H9 (cell line): ENCODE measurements around the gene ITGB3. TPM values are rescaled to one million over a fixed set of nuclear protein-coding genes. Genes with fewer than 3 reads are reported as not detected.

Source experiments
- DNase-seq: peaks from one replicate; pipeline ENCODE4 v3.0.0-alpha.2; 2017
- H2AFZ ChIP-seq: one replicate; pipeline ENCODE4 v1.6.1; 2013; ENCODE audit warnings: mild to moderate bottlenecking, low read length, control low read depth, moderate library complexity
- H2AK5ac ChIP-seq: 2 replicates; pipeline ENCODE4 v1.6.1; 2013; ENCODE audit warnings: low read length, control low read depth, mixed read lengths; ENCODE audit not compliant: insufficient read length
- H2BK120ac ChIP-seq: one replicate; pipeline ENCODE4 v1.6.1; 2013; ENCODE audit warnings: low read depth, mild to moderate bottlenecking, low read length, control low read depth, inconsistent platforms; ENCODE audit not compliant: poor library complexity, severe bottlenecking
- H2BK12ac ChIP-seq: 2 replicates; pipeline ENCODE4 v1.6.1; 2013; ENCODE audit warnings: low read length, control low read depth, mixed read lengths, low read depth; ENCODE audit not compliant: insufficient read length
- H2BK15ac ChIP-seq: 2 replicates; pipeline ENCODE4 v1.6.1; 2013; ENCODE audit warnings: low read depth, low read length, control low read depth
- H2BK20ac ChIP-seq: one replicate; pipeline ENCODE4 v1.6.1; 2013; ENCODE audit warnings: low read depth, mild to moderate bottlenecking, low read length, control low read depth, inconsistent platforms; ENCODE audit not compliant: poor library complexity, severe bottlenecking
- H2BK5ac ChIP-seq: 2 replicates; pipeline ENCODE4 v1.6.1; 2013; ENCODE audit warnings: low read length, control low read depth, mixed read lengths; ENCODE audit not compliant: insufficient read length
- H3K14ac ChIP-seq: 2 replicates; pipeline ENCODE4 v1.6.1; 2013; ENCODE audit warnings: low read length, control low read depth; ENCODE audit not compliant: insufficient read depth
- H3K18ac ChIP-seq: 2 replicates; pipeline ENCODE4 v1.6.1; 2013; ENCODE audit warnings: low read depth, mild to moderate bottlenecking, mixed read lengths, low read length, control low read depth; ENCODE audit not compliant: insufficient read length
- H3K23ac ChIP-seq: 2 replicates; pipeline ENCODE4 v1.6.1; 2013; ENCODE audit warnings: low read length, control low read depth, mixed read lengths, low read depth; ENCODE audit not compliant: insufficient read length
- H3K23me2 ChIP-seq: 2 replicates; pipeline ENCODE4 v1.6.1; 2013; ENCODE audit warnings: low read depth, mild to moderate bottlenecking, mixed read lengths, low read length, control low read depth; ENCODE audit not compliant: insufficient read length, poor library complexity, severe bottlenecking
- H3K27ac ChIP-seq: 2 replicates; pipeline ENCODE4 v1.5.1; 2013; ENCODE audit warnings: low read length, control low read depth, mixed read lengths, low read depth; ENCODE audit not compliant: insufficient read length
- H3K27me3 ChIP-seq: 2 replicates; pipeline ENCODE4 v1.6.1; 2013; ENCODE audit warnings: low read length, control low read depth, inconsistent platforms; ENCODE audit not compliant: insufficient read depth
- H3K4ac ChIP-seq: 2 replicates; pipeline ENCODE4 v1.6.1; 2013; ENCODE audit warnings: low read depth, mild to moderate bottlenecking, control low read depth, inconsistent platforms, low read length, moderate library complexity
- H3K4me1 ChIP-seq: 2 replicates; pipeline ENCODE4 v1.6.1; 2013; ENCODE audit warnings: low read length, control low read depth, inconsistent platforms; ENCODE audit not compliant: insufficient read depth
- H3K4me2 ChIP-seq: 2 replicates; pipeline ENCODE4 v1.6.1; 2013; ENCODE audit warnings: low read length, control low read depth, mixed read lengths; ENCODE audit not compliant: insufficient read length, insufficient read depth
- H3K56ac ChIP-seq: 2 replicates; pipeline ENCODE4 v1.6.1; 2013; ENCODE audit warnings: low read depth, mild to moderate bottlenecking, mixed read lengths, low read length, control low read depth; ENCODE audit not compliant: insufficient read length
- H3K79me1 ChIP-seq: 2 replicates; pipeline ENCODE4 v1.6.1; 2013; ENCODE audit warnings: low read depth, mild to moderate bottlenecking, moderate library complexity, low read length, control low read depth, inconsistent platforms; ENCODE audit not compliant: insufficient read depth, poor library complexity, severe bottlenecking
- H3K79me2 ChIP-seq: 2 replicates; pipeline ENCODE4 v1.6.1; 2013; ENCODE audit warnings: low read length, control low read depth, inconsistent platforms; ENCODE audit not compliant: insufficient read depth
- H3K9ac ChIP-seq: 2 replicates; pipeline ENCODE4 v1.6.1; 2013; ENCODE audit warnings: low read length, control low read depth, mixed read lengths; ENCODE audit not compliant: insufficient read length; ENCODE audit errors: extremely low read depth
- H3K9me3 ChIP-seq: one replicate; pipeline ENCODE4 v1.6.1; 2013; ENCODE audit warnings: low read depth, low read length, inconsistent platforms; ENCODE audit not compliant: control insufficient read depth
- H3T11ph ChIP-seq: one replicate; pipeline ENCODE4 v1.6.1; 2013; ENCODE audit warnings: mild to moderate bottlenecking, low read length, control low read depth, inconsistent platforms
- H4K20me1 ChIP-seq: one replicate; pipeline ENCODE4 v1.6.1; 2013; ENCODE audit not compliant: control insufficient read depth, insufficient read length, insufficient read depth
- H4K5ac ChIP-seq: 2 replicates; pipeline ENCODE4 v1.6.1; 2013; ENCODE audit warnings: low read depth, mild to moderate bottlenecking, mixed read lengths, low read length, control low read depth; ENCODE audit not compliant: insufficient read length
- H4K8ac ChIP-seq: replicated peaks from 2 replicates; pipeline ENCODE4 v1.6.1; 2013; ENCODE audit warnings: low read length, control low read depth, mixed read lengths, low read depth; ENCODE audit not compliant: insufficient read length
- H4K91ac ChIP-seq: 2 replicates; pipeline ENCODE4 v1.6.1; 2013; ENCODE audit warnings: low read depth, mild to moderate bottlenecking, moderate library complexity, mixed read lengths, low read length, control low read depth; ENCODE audit not compliant: insufficient read length
- H3K27ac Mint-ChIP-seq, 3 experiments: 2 replicates in 2 of 3; 3 replicates in 1 of 3; pipeline ENCODE4 v1.8.0; 2020 to 2021; ENCODE audit warnings: mixed read lengths in 3 of 3, mild to moderate bottlenecking in 1 of 3, moderate library complexity in 1 of 3
- H3K27me3 Mint-ChIP-seq: 2 replicates; pipeline ENCODE4 v1.8.0; 2021; ENCODE audit warnings: low read depth, mild to moderate bottlenecking, moderate library complexity, mixed read lengths
- H3K36me3 Mint-ChIP-seq, 3 experiments: 2 replicates in 2 of 3; 3 replicates in 1 of 3; pipeline ENCODE4 v1.8.0; 2020 to 2021; ENCODE audit warnings: low read depth in 3 of 3, mixed read lengths in 3 of 3; ENCODE audit not compliant: insufficient read depth in 1 of 3
- H3K4me1 Mint-ChIP-seq, 2 experiments: 2 replicates each; pipeline ENCODE4 v1.8.0; 2020; ENCODE audit warnings: mixed read lengths in 2 of 2
- H3K4me3 Mint-ChIP-seq, 2 experiments: 2 replicates in 1 of 2; 3 replicates in 1 of 2; pipeline ENCODE4 v1.8.0; 2020 to 2021; ENCODE audit warnings: mild to moderate bottlenecking in 2 of 2, mixed read lengths in 2 of 2, moderate library complexity in 1 of 2
- H3K9me3 Mint-ChIP-seq, 2 experiments: 2 replicates in 1 of 2; 3 replicates in 1 of 2; pipeline ENCODE4 v1.8.0; 2020; ENCODE audit warnings: mild to moderate bottlenecking in 2 of 2, mixed read lengths in 2 of 2, moderate library complexity in 1 of 2
- CTCF ChIP-seq: fragments of 200-600 bp; sonication (generic); conservative IDR thresholded peaks from 3 replicates; pipeline ENCODE4 v1.8.0; 2021; ENCODE audit warnings: antibody characterized with exemption, mild to moderate bottlenecking
- WGBS: extraction: QIAGEN DNeasy Blood & Tissue Kit; methylation state at CpG from one replicate; pipeline ENCODE4 v1.1.7; 2013; ENCODE audit warnings: missing lambda C conversion rate, low lambda C conversion rate, mixed read lengths; ENCODE audit not compliant: insufficient read length; ENCODE audit errors: extremely low coverage; 5-methylcytosine and 5-hydroxymethylcytosine counted together
- long read RNA-seq: library from polyadenylated mRNA; unstranded; transcript quantifications from one replicate; pipeline ENCODE4 v2.0.0, GENCODE V29; 2020
- total RNA-seq: library from RNA; stranded (reverse); gene quantifications from 2 replicates; pipeline ENCODE4 v1.2.1, GENCODE V29; 2021

ITGB3 gene
- total RNA-seq = not detected in 2 replicates
- long read RNA-seq = 0 reads

- H3K27me3 ChIP-seq = peaks cover 17% of the 10 kb centered on the region; the same call in 1 of the 2 replicates
- H3K27ac ChIP-seq = no peak within 1 kb of the TSS
- H2BK15ac ChIP-seq = no peak within 1 kb of the TSS
- peaks cover 10% of the 10 kb centered on the region for H3K23me2 ChIP-seq
- Mint-ChIP-seq H3K36me3 (peaks cover 0 to 2% (median 0%) of the 10 kb centered on the region in 3 experiments; a peak in 2 of 7 replicates), H3K27me3 (peaks cover 61% of the 10 kb centered on the region), H3K9me3 (peaks cover 0 to 10% of the 10 kb centered on the region in 2 experiments; a peak in 4 of 5 replicates), H3K27ac (no peak within 1 kb of the TSS), H3K4me3 (peak within 1 kb of the TSS; percentile 78 to 94), H3K4me1 (peaks cover 42 to 52% of the 10 kb centered on the region in 2 experiments)
- peaks cover 6% of the 10 kb centered on the region; the same call in 1 of the 2 replicates for H3K4me1 ChIP-seq
- H4K20me1 ChIP-seq = no peaks in the 10 kb centered on the region
- no peak within 1 kb of the TSS for H2BK120ac ChIP-seq
- no peak within 1 kb of the TSS for H3K4ac ChIP-seq
- H3K9ac ChIP-seq = no peak within 1 kb of the TSS
- H4K5ac ChIP-seq = no peak within 1 kb of the TSS
- H2BK12ac ChIP-seq = no peak within 1 kb of the TSS
- H4K91ac ChIP-seq = no peak within 1 kb of the TSS
- no peaks in the 10 kb centered on the region for H3K79me1 ChIP-seq
- no peak within 1 kb of the TSS for H3K18ac ChIP-seq
- no peak within 1 kb of the TSS for H3T11ph ChIP-seq
- peak; percentile 55; the same call in 2 of the 3 replicates for TF ChIP-seq CTCF
- H2BK20ac ChIP-seq = no peak within 1 kb of the TSS
- no peaks in the 10 kb centered on the region for H3K79me2 ChIP-seq
- no peak within 1 kb of the TSS for H3K23ac ChIP-seq
- no peak within 1 kb of the TSS for H3K56ac ChIP-seq
- no CpG with 5 or more reads among the region's 112 CpGs for WGBS
- H4K8ac ChIP-seq = no peak within 1 kb of the TSS
- H2BK5ac ChIP-seq = no peak within 1 kb of the TSS
- peak; percentile 86 for DNase-seq
- H3K14ac ChIP-seq = no peak within 1 kb of the TSS
- H3K4me2 ChIP-seq = peak within 1 kb of the TSS; percentile 68
- H3K9me3 ChIP-seq = no peaks in the 10 kb centered on the region
- no peak within 1 kb of the TSS for H2AK5ac ChIP-seq
- no peak within 1 kb of the TSS for H2AFZ ChIP-seq
These were observed at the start of gene ITGB3 for GRCh38 chr17:47253541-47254402. Gene ITGB3, plus strand, starts transcription at chr17:47253827. Its CDS starts 35 bp downstream, at chr17:47253862.
